Measurements from ENCODE around the gene HDGFL2.
A peak's percentile ranks its signal among the peaks of the same experiment; 100 is the strongest.

The HDGFL2 gene

GRCh38 chr19:4445963-4446703 is 26.0 kb upstream of the HDGFL2 start:
- no peak for DNase-seq

GRCh38 chr19:4446704-4447200 is 25.3 kb upstream of the HDGFL2 start:
- no peak for DNase-seq

- DNase-seq: no peak
Observed at GRCh38 chr19:4447327-4448146, 24.6 kb upstream of the HDGFL2 start.

GRCh38 chr19:4448147-4448985 is 23.7 kb upstream of the HDGFL2 start:
- no peak for DNase-seq

- DNase-seq: no peak
Observed at GRCh38 chr19:4449022-4449638, 23.0 kb upstream of the HDGFL2 start.

- no peak for DNase-seq
Observed at GRCh38 chr19:4449639-4450028, 22.5 kb upstream of the HDGFL2 start.

GRCh38 chr19:4452230-4452990 is 19.7 kb upstream of the HDGFL2 start:
- DNase-seq: no peak

- DNase-seq: no peak
Observed at GRCh38 chr19:4453232-4454179, 18.6 kb upstream of the HDGFL2 start.

GRCh38 chr19:4454747-4455718 is 17.1 kb upstream of the HDGFL2 start:
- no peak for DNase-seq

- no peak for DNase-seq
Observed at GRCh38 chr19:4455719-4456475, 16.2 kb upstream of the HDGFL2 start.

- no peak for DNase-seq
Observed at GRCh38 chr19:4456476-4456842, 15.6 kb upstream of the HDGFL2 start.

GRCh38 chr19:4456843-4457653 is 15.0 kb upstream of the HDGFL2 start:
- peak; percentile 2 to 52 (median 35) for DNase-seq

- DNase-seq: peak; percentile 92 to 99 (median 97)
Observed at GRCh38 chr19:4457654-4458395, 14.3 kb upstream of the HDGFL2 start, which contains the start of gene UBXN6. TSS of gene UBXN6 (minus strand) at chr19:4457794. CDS start at chr19:4457697, 97 bp downstream.

GRCh38 chr19:4464815-4465581 is 7.1 kb upstream of the HDGFL2 start:
- no peak for DNase-seq

GRCh38 chr19:4467835-4468234 is 4.3 kb upstream of the HDGFL2 start:
- no peak for DNase-seq
